GM12873 (cell line): ENCODE results near the gene C10orf71.

ENCODE experiments used
- CTCF ChIP-seq: IDR thresholded peaks from 2 replicates; pipeline ENCODE4 v1.5.1; 2012; ENCODE audit warnings: low read depth, mild to moderate bottlenecking, moderate library complexity, low read length, control low read depth; ENCODE audit not compliant: insufficient read depth; ENCODE audit errors: missing control alignments

C10orf71 gene

GRCh38 chr10:49268185-49268584 lies 30.8 kb upstream of the C10orf71 start:
- TF ChIP-seq CTCF, result peak; percentile 25

- TF ChIP-seq CTCF, result no peak
Observed at GRCh38 chr10:49269523-49269922, 29.4 kb upstream of the C10orf71 start.

GRCh38 chr10:49270565-49270964 lies 28.4 kb upstream of the C10orf71 start:
- TF ChIP-seq CTCF, result no peak

- TF ChIP-seq CTCF, result no peak
Observed at GRCh38 chr10:49271346-49271745, 27.6 kb upstream of the C10orf71 start.

- no peak for TF ChIP-seq CTCF
Observed at GRCh38 chr10:49272251-49273081, 26.5 kb upstream of the C10orf71 start.

GRCh38 chr10:49273082-49273465 lies 25.9 kb upstream of the C10orf71 start:
- TF ChIP-seq CTCF, result no peak

GRCh38 chr10:49273626-49274025 lies 25.3 kb upstream of the C10orf71 start:
- TF ChIP-seq CTCF, result no peak
